Fibroblast of lung (primary cell): ENCODE results near the gene SLC35E4.

ENCODE experiments used
- EZH2 ChIP-seq: IDR thresholded peaks from 2 replicates; pipeline ENCODE4 v1.5.1; 2012; ENCODE audit warnings: low read length, control low read depth, mild to moderate bottlenecking; ENCODE audit errors: missing control alignments
- TF ChIP-seq, protein P1 (sequence below), 2 donors: IDR thresholded peaks in 1 of 2; conservative IDR thresholded peaks in 1 of 2; 1 replicate in 1 of 2; 2 replicates in 1 of 2; pipeline ENCODE4 v1.5.1; 2011 to 2012; ENCODE audit warnings: low read length in 2 of 2, control low read depth in 1 of 2, inconsistent platforms in 1 of 2, low read depth in 1 of 2, mild to moderate bottlenecking in 1 of 2

DNA sequence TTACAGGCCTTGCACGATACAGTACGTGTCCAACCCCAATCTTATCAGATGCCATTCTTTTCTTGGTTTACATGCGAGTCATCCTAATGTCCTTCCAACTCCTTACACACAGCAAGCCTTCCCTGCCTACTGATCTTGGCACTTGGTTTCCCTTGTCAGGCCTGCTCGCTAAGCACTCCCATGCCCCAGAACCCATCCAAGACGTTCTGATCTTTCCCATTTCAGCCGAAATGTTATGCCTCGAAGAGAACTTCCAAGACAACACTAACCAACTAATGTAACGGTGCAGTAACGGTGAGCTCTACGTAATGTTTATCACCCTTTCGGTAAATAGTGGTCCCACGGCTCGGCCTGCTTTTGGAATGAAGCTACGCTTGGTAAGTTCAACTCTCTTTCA is 44.4 kb upstream of the SLC35E4 start:
- TF ChIP-seq, protein P1, sequence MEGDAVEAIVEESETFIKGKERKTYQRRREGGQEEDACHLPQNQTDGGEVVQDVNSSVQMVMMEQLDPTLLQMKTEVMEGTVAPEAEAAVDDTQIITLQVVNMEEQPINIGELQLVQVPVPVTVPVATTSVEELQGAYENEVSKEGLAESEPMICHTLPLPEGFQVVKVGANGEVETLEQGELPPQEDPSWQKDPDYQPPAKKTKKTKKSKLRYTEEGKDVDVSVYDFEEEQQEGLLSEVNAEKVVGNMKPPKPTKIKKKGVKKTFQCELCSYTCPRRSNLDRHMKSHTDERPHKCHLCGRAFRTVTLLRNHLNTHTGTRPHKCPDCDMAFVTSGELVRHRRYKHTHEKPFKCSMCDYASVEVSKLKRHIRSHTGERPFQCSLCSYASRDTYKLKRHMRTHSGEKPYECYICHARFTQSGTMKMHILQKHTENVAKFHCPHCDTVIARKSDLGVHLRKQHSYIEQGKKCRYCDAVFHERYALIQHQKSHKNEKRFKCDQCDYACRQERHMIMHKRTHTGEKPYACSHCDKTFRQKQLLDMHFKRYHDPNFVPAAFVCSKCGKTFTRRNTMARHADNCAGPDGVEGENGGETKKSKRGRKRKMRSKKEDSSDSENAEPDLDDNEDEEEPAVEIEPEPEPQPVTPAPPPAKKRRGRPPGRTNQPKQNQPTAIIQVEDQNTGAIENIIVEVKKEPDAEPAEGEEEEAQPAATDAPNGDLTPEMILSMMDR (conservative IDR thresholded peaks at IDR 0.05 in 1 of 2, IDR thresholded peaks at IDR 0.05 in 1 of 2; ENCODE audit: low read depth in 1 of 2, low read length in 2 of 2), result no peak
- no peak for TF ChIP-seq EZH2
